HepG2 (cell line): ENCODE results near the gene SLC38A4. TPM values are rescaled to one million over a fixed set of nuclear protein-coding genes. Genes with fewer than 3 reads are reported as not detected.

Experiments
- ATAC-seq: fragments of 200-7000 bp; cut with Tn5 transposase; 3 replicates; pipeline ENCODE4 v1.9.1; 2020; ENCODE audit warnings: mild to moderate bottlenecking, moderate library complexity
- BruUV-seq: library from RNA; stranded (reverse); fragments of 400-500 nt; replicated peaks from 2 replicates; lab custom pipeline; 2021; lab: Mats Ljungman, UMichigan
- CTCF ChIA-PET: fragments of 300-600 bp; formaldehyde crosslinking; extraction: SDS; loops from one replicate; lab custom pipeline; 2021; ENCODE audit warnings: low total read pairs, inconsistent platforms, low intra/inter-chr PET ratio; lab: Yijun Ruan, JAX
- POLR2A ChIA-PET: fragments of 350-600 bp; sonication (Branson Sonifier 250); formaldehyde crosslinking; loops from one replicate; lab custom pipeline; 2020; ENCODE audit warnings: antibody characterized with exemption, inconsistent platforms; lab: Yijun Ruan, JAX
- DNase-seq: peaks from one replicate; pipeline ENCODE4 v3.0.0-alpha.2; 2015; ENCODE audit warnings: low spot score
- FAIRE-seq: peaks from 3 replicates; lab custom pipeline; 2011; peaks lifted over from hg19 to GRCh38; lab: Jason Lieb, UNC
- H2AFZ ChIP-seq: one replicate; pipeline ENCODE4 v1.6.1; 2011; ENCODE audit warnings: low read length, inconsistent platforms
- H3K27ac ChIP-seq: fragments of 300-600 bp; 3 replicates; pipeline ENCODE4 v1.8.0; 2011; ENCODE audit warnings: mixed run types, mild to moderate bottlenecking, mixed read lengths, low read length, inconsistent platforms; ENCODE audit not compliant: insufficient read depth; ENCODE audit errors: extremely low read length
- H3K27me3 ChIP-seq, 2 experiments: fragments of 200-600 bp in 1 of 2; 2 replicates in 1 of 2; 3 replicates in 1 of 2; pipeline versions ENCODE4 v1.6.0 to v1.8.0; 2011; ENCODE audit warnings: low read length in 2 of 2, mild to moderate bottlenecking in 2 of 2, moderate library complexity in 2 of 2, inconsistent platforms in 1 of 2; ENCODE audit not compliant: insufficient read depth in 2 of 2, control insufficient read depth in 1 of 2
- H3K36me3 ChIP-seq, 2 experiments: fragments of 200-600 bp in 1 of 2; replicated peaks in 1 of 2; 2 replicates in 1 of 2; 3 replicates in 1 of 2; pipeline versions ENCODE4 v1.5.1 to v1.8.0; 2011; ENCODE audit warnings: low read length in 2 of 2, inconsistent platforms in 1 of 2; ENCODE audit not compliant: insufficient read depth in 2 of 2, control insufficient read depth in 1 of 2
- H3K4me1 ChIP-seq: 2 replicates; pipeline ENCODE4 v1.5.1; 2012; ENCODE audit warnings: low read length, inconsistent platforms; ENCODE audit not compliant: insufficient read depth
- H3K4me2 ChIP-seq: 2 replicates; pipeline ENCODE4 v1.6.0; 2011; ENCODE audit warnings: low read depth, low read length, inconsistent platforms
- H3K4me3 ChIP-seq, 3 experiments: fragments of 200-600 bp in 1 of 3; sonication (generic), shearing (Covaris generic) in 1 of 3; replicated peaks in 1 of 3; 2 replicates each; pipeline ENCODE4 v1.5.1; 2011 to 2016; ENCODE audit warnings: low read length in 3 of 3, inconsistent platforms in 2 of 3, low read depth in 2 of 3, mild to moderate bottlenecking in 2 of 3, control low read depth in 1 of 3, mixed read lengths in 1 of 3; ENCODE audit not compliant: insufficient read depth in 1 of 3
- H3K79me2 ChIP-seq: one replicate; pipeline ENCODE4 v1.6.1; 2011; ENCODE audit warnings: low read length, inconsistent platforms; ENCODE audit not compliant: insufficient read depth
- H3K9ac ChIP-seq: 2 replicates; pipeline ENCODE4 v1.6.0; 2011; ENCODE audit warnings: mild to moderate bottlenecking, low read depth, low read length, inconsistent platforms; ENCODE audit not compliant: insufficient read depth
- H3K9me3 ChIP-seq: 2 replicates; pipeline ENCODE4 v1.5.1; 2012; ENCODE audit warnings: mild to moderate bottlenecking, low read length
- H4K20me1 ChIP-seq: 2 replicates; pipeline ENCODE4 v1.6.0; 2011; ENCODE audit warnings: inconsistent platforms, mild to moderate bottlenecking, low read length, moderate library complexity; ENCODE audit not compliant: insufficient read depth
- FOXK2 ChIP-seq: fragments of 450-650 bp; IDR thresholded peaks from 2 replicates; pipeline ENCODE4 v1.6.1; 2016
- KLF13 ChIP-seq: sonication (generic); formaldehyde crosslinking; IDR thresholded peaks from 2 replicates; pipeline ENCODE4 v1.4.0; 2020; ENCODE audit warnings: mild to moderate bottlenecking, missing genetic modification reagents
- MTA3 ChIP-seq: sonication (generic); formaldehyde crosslinking; IDR thresholded peaks from 2 replicates; pipeline ENCODE4 v1.4.0; 2020; ENCODE audit warnings: missing genetic modification reagents
- TOPORS ChIP-seq: sonication (generic); formaldehyde crosslinking; IDR thresholded peaks from 2 replicates; pipeline ENCODE4 v1.8.0; 2023; ENCODE audit warnings: mild to moderate bottlenecking, missing genetic modification reagents
- ZBTB42 ChIP-seq: sonication (generic); formaldehyde crosslinking; IDR thresholded peaks from 2 replicates; pipeline ENCODE4 v1.5.0; 2020; ENCODE audit warnings: mild to moderate bottlenecking, missing genetic modification reagents
- ZFP82 ChIP-seq: sonication (generic); formaldehyde crosslinking; IDR thresholded peaks from 2 replicates; pipeline ENCODE4 v1.5.1; 2020; ENCODE audit warnings: mild to moderate bottlenecking, missing genetic modification reagents, borderline replicate concordance
- whole genome bisulfite sequencing: methylation state at CpG from one replicate; pipeline ENCODE4 v1.1.6; 2017; ENCODE audit warnings: low lambda C conversion rate; 5-methylcytosine and 5-hydroxymethylcytosine counted together
- in situ Hi-C: cut with HindIII; loops from 2 replicates; pipeline ENCODE4 v1.10.0; 2017; ENCODE audit warnings: low pct_unique_long_range_greater_than_20kb; ENCODE audit not compliant: extremely low pct_ligation_motif_present
- intact Hi-C: fragments of 100-400 bp; cut with micrococcal nuclease; formaldehyde crosslinking; loops from one replicate; pipeline ENCODE4 v1.10.0; 2022; ENCODE audit not compliant: unreplicated experiment
- polyA plus RNA-seq, 8 experiments: library from polyadenylated mRNA; depleted of rRNA in 3 of 8; stranded (reverse) in 7 of 8; unstranded in 1 of 8; fragments of >200 nt; fragmentation: Illumina TruSeq in 4 of 8; extraction: Trizol in 4 of 8; gene quantifications; 2 replicates each; pipeline versions ENCODE4 v1.2.1 to v1.2.3, GENCODE V29; 2011 to 2016; ENCODE audit warnings: low read depth in 4 of 8, missing spikeins in 1 of 8, mixed read lengths in 1 of 8; ENCODE audit not compliant: insufficient read depth in 1 of 8
- total RNA-seq, 5 experiments: library from RNA; depleted of rRNA; stranded (reverse); fragments of >200 nt; fragmentation: Illumina TruSeq; extraction: Trizol; gene quantifications; 2 replicates each; pipeline ENCODE4 v1.2.3, GENCODE V29; 2016; ENCODE audit warnings: low read depth in 1 of 5
- TF ChIP-seq, protein P1 (sequence below): sonication (generic); formaldehyde crosslinking; IDR thresholded peaks from 2 replicates; pipeline ENCODE4 v1.8.1; 2023; ENCODE audit warnings: missing genetic modification reagents, mild to moderate bottlenecking, borderline replicate concordance
- TF ChIP-seq, protein P2 (sequence below): sonication (generic); formaldehyde crosslinking; IDR thresholded peaks from 2 replicates; pipeline ENCODE4 v1.4.0; 2020; ENCODE audit warnings: missing genetic modification reagents

Gene SLC38A4
- total and polyA plus RNA-seq, 2 of the 13 experiments (the other 11 are each of a cell fraction or from before 2014, with no cell fraction given): 3.5 to 5.2 TPM

GRCh38 chr12:46779063-46779462 is 46.7 kb downstream of the SLC38A4 start:
- intact Hi-C loops (loop anchor here (10.0 kb wide), 1 partner anchor 46 kb away; the partner anchor contains the start of gene SLC38A4), in situ Hi-C loops (loop anchor here (10.0 kb wide), 1 partner anchor 156 kb away; no protein-coding TSS in a partner anchor)
- Histone ChIP-seq H2AFZ (no peak overlapping the region), H3K79me2 (no peaks in the 10 kb centered on the region), H3K4me3 (no peak overlapping the region), H3K27me3 (no peaks in the 10 kb centered on the region), H4K20me1 (no peaks in the 10 kb centered on the region), H3K4me1 (peaks cover 61% of the 10 kb centered on the region), H3K36me3 (no peaks in the 10 kb centered on the region), H3K27ac (no peak overlapping the region), H3K9ac (no peak overlapping the region), H3K9me3 (no peaks in the 10 kb centered on the region), H3K4me2 (no peak overlapping the region)
- no TSS peak for BruUV-seq
- DNase-seq: no peak
- FAIRE-seq: no peak
- TF ChIP-seq TOPORS: no peak
- TF ChIP-seq MTA3 (CRISPR knock-in tag): no peak
- TF ChIP-seq, protein P1, sequence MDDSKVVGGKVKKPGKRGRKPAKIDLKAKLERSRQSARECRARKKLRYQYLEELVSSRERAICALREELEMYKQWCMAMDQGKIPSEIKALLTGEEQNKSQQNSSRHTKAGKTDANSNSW (CRISPR knock-in tag): no peak
- POLR2A ChIA-PET: no interaction called here
- ATAC-seq: no peak
- CTCF ChIA-PET: no interaction called here
- WGBS: 76% methylated on average over 1 of the region's 1 CpG

GRCh38 chr12:46778415-46778814 is 47.4 kb downstream of the SLC38A4 start:
- no peak for DNase-seq
- BruUV-seq: no TSS peak
- POLR2A ChIA-PET: no interaction called here
- Histone ChIP-seq H3K9me3 (no peaks in the 10 kb centered on the region), H4K20me1 (no peaks in the 10 kb centered on the region), H3K4me2 (no peak overlapping the region), H2AFZ (no peak overlapping the region), H3K36me3 (no peaks in the 10 kb centered on the region), H3K27me3 (no peaks in the 10 kb centered on the region), H3K79me2 (no peaks in the 10 kb centered on the region), H3K4me3 (no peak overlapping the region), H3K4me1 (peaks cover 61% of the 10 kb centered on the region), H3K27ac (no peak overlapping the region), H3K9ac (no peak overlapping the region)
- CTCF ChIA-PET: no interaction called here
- no peak for FAIRE-seq
- TF ChIP-seq ZBTB42 (no peak), KLF13 (no peak), FOXK2 (no peak), ZFP82 (CRISPR knock-in tag) (no peak)
- TF ChIP-seq, protein P2, sequence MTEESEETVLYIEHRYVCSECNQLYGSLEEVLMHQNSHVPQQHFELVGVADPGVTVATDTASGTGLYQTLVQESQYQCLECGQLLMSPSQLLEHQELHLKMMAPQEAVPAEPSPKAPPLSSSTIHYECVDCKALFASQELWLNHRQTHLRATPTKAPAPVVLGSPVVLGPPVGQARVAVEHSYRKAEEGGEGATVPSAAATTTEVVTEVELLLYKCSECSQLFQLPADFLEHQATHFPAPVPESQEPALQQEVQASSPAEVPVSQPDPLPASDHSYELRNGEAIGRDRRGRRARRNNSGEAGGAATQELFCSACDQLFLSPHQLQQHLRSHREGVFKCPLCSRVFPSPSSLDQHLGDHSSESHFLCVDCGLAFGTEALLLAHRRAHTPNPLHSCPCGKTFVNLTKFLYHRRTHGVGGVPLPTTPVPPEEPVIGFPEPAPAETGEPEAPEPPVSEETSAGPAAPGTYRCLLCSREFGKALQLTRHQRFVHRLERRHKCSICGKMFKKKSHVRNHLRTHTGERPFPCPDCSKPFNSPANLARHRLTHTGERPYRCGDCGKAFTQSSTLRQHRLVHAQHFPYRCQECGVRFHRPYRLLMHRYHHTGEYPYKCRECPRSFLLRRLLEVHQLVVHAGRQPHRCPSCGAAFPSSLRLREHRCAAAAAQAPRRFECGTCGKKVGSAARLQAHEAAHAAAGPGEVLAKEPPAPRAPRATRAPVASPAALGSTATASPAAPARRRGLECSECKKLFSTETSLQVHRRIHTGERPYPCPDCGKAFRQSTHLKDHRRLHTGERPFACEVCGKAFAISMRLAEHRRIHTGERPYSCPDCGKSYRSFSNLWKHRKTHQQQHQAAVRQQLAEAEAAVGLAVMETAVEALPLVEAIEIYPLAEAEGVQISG (CRISPR knock-in tag): no peak
- no peak for ATAC-seq
- intact Hi-C loops (loop anchor here (10.0 kb wide), 1 partner anchor 46 kb away; the partner anchor contains the start of gene SLC38A4), in situ Hi-C loops (loop anchor here (10.0 kb wide), 1 partner anchor 156 kb away; no protein-coding TSS in a partner anchor)
- 96% methylated on average over 5 of the region's 5 CpGs for WGBS
